ENCODE measurements around the gene MSX1.
"Not testable (repeated sequence)": the region's sequence is repeated elsewhere in the genome, so short reads cannot be mapped to it uniquely, and the experiment has no call there.

The MSX1 gene

GRCh38 chr4:4859325-4859798 is at the start of gene MSX1:
TSS of gene MSX1 (plus strand) at chr4:4859665. CDS start at chr4:4859900, 235 bp downstream.
- Histone ChIP-seq H3K9ac (ENCODE audit: low read length in 2 of 2) (peak within 1 kb of the TSS; percentile 21 to 53), H3K27me3 (ENCODE audit: control insufficient read depth in 1 of 2, insufficient read depth in 2 of 2, low read length in 2 of 2) (peaks cover 75 to 92% of the 10 kb centered on the region in 2 donors), H3K27ac (ENCODE audit: low read length) (no peak within 1 kb of the TSS), H3K4me1 (ENCODE audit: control insufficient read depth, insufficient read depth, low read length) (peaks cover 41% of the 10 kb centered on the region), H3K36me3 (ENCODE audit: control insufficient read depth in 2 of 2, insufficient read depth in 2 of 2, low read length in 2 of 2) (no peaks in the 10 kb centered on the region), H3K9me3 (ENCODE audit: control insufficient read depth in 2 of 2, low read length in 2 of 2) (peaks cover 0 to 4% of the 10 kb centered on the region in 2 donors), H3K4me3 (ENCODE audit: low read length in 2 of 2) (peak within 1 kb of the TSS; percentile 77 to 87)

- H3K4me1 ChIP-seq (ENCODE audit: control insufficient read depth, insufficient read depth, low read length), result no peaks in the 10 kb centered on the region
- H3K9ac ChIP-seq (ENCODE audit: low read length in 2 of 2), result no peak overlapping the region
- no peaks in the 10 kb centered on the region for H3K36me3 ChIP-seq (ENCODE audit: control insufficient read depth in 2 of 2, insufficient read depth in 2 of 2, low read length in 2 of 2)
- H3K9me3 ChIP-seq (ENCODE audit: control insufficient read depth in 2 of 2, low read length in 2 of 2), result peaks cover 2 to 8% of the 10 kb centered on the region in 2 donors
- no peak overlapping the region for H3K4me3 ChIP-seq (ENCODE audit: low read length in 2 of 2)
- H3K27me3 ChIP-seq (ENCODE audit: control insufficient read depth in 1 of 2, insufficient read depth in 2 of 2, low read length in 2 of 2), result no peaks in the 10 kb centered on the region
- H3K27ac ChIP-seq (ENCODE audit: low read length), result no peak overlapping the region
Measured at GRCh38 chr4:4810092-4810774, 49.2 kb upstream of the MSX1 start.

DNA sequence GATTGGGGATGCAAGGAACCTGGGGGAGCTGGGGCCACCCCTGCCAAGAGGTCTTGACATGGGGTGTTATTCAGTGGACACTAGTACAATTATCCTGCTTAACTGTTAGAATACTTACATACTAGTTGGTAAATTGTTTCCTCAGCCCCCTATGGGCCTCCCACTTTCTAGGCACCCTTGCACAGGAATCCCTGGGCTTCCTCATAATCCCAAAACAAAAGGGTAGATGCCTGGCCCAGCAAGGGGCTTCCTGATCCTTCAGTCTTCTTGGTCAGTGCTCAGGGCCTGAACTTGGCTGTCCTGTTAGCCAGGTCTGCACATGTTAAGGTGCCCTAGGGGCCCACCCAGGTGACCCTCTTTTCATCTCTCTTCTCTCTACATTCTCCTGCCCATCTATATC is 48.7 kb upstream of the MSX1 start:
- peaks cover 2 to 8% of the 10 kb centered on the region in 2 donors for H3K9me3 ChIP-seq (ENCODE audit: control insufficient read depth in 2 of 2, low read length in 2 of 2)
- H3K36me3 ChIP-seq (ENCODE audit: control insufficient read depth in 2 of 2, insufficient read depth in 2 of 2, low read length in 2 of 2), result no peaks in the 10 kb centered on the region

GRCh38 chr4:4812145-4812794 is 47.2 kb upstream of the MSX1 start:
- Histone ChIP-seq H3K4me3 (ENCODE audit: low read length in 2 of 2) (no peak overlapping the region), H3K27ac (ENCODE audit: low read length) (no peak overlapping the region), H3K9me3 (ENCODE audit: control insufficient read depth in 2 of 2, low read length in 2 of 2) (peaks cover 12 to 14% of the 10 kb centered on the region in 2 donors), H3K27me3 (ENCODE audit: control insufficient read depth in 1 of 2, insufficient read depth in 2 of 2, low read length in 2 of 2) (peaks cover 0 to 2% of the 10 kb centered on the region in 2 donors), H3K4me1 (ENCODE audit: control insufficient read depth, insufficient read depth, low read length) (no peaks in the 10 kb centered on the region), H3K9ac (ENCODE audit: low read length in 2 of 2) (no peak overlapping the region), H3K36me3 (ENCODE audit: control insufficient read depth in 2 of 2, insufficient read depth in 2 of 2, low read length in 2 of 2) (no peaks in the 10 kb centered on the region)

More for the DNA sequence above, 48.7 kb upstream of the MSX1 start:
- no peak overlapping the region for H3K4me3 ChIP-seq (ENCODE audit: low read length in 2 of 2)
- H3K27ac ChIP-seq (ENCODE audit: low read length), result no peak overlapping the region
- H3K27me3 ChIP-seq (ENCODE audit: control insufficient read depth in 1 of 2, insufficient read depth in 2 of 2, low read length in 2 of 2), result no peaks in the 10 kb centered on the region
- no peaks in the 10 kb centered on the region for H3K4me1 ChIP-seq (ENCODE audit: control insufficient read depth, insufficient read depth, low read length)
- no peak overlapping the region for H3K9ac ChIP-seq (ENCODE audit: low read length in 2 of 2)

- peaks cover 13 to 14% of the 10 kb centered on the region in 2 donors for H3K9me3 ChIP-seq (ENCODE audit: control insufficient read depth in 2 of 2, low read length in 2 of 2)
- no peak overlapping the region for H3K9ac ChIP-seq (ENCODE audit: low read length in 2 of 2)
- no peaks in the 10 kb centered on the region for H3K36me3 ChIP-seq (ENCODE audit: control insufficient read depth in 2 of 2, insufficient read depth in 2 of 2, low read length in 2 of 2)
- H3K27ac ChIP-seq (ENCODE audit: low read length), result no peak overlapping the region
- H3K27me3 ChIP-seq (ENCODE audit: control insufficient read depth in 1 of 2, insufficient read depth in 2 of 2, low read length in 2 of 2), result peaks cover 0 to 5% of the 10 kb centered on the region in 2 donors
- H3K4me1 ChIP-seq (ENCODE audit: control insufficient read depth, insufficient read depth, low read length), result no peaks in the 10 kb centered on the region
- H3K4me3 ChIP-seq (ENCODE audit: low read length in 2 of 2), result no peak overlapping the region
Measured at GRCh38 chr4:4818415-4819212, 40.9 kb upstream of the MSX1 start.

- H3K27ac ChIP-seq (ENCODE audit: low read length), result no peak overlapping the region
- H3K27me3 ChIP-seq (ENCODE audit: control insufficient read depth in 1 of 2, insufficient read depth in 2 of 2, low read length in 2 of 2), result peaks cover 0 to 5% of the 10 kb centered on the region in 2 donors
- no peaks in the 10 kb centered on the region for H3K36me3 ChIP-seq (ENCODE audit: control insufficient read depth in 2 of 2, insufficient read depth in 2 of 2, low read length in 2 of 2)
- no peaks in the 10 kb centered on the region for H3K4me1 ChIP-seq (ENCODE audit: control insufficient read depth, insufficient read depth, low read length)
- H3K4me3 ChIP-seq (ENCODE audit: low read length in 2 of 2), result no peak overlapping the region
- H3K9me3 ChIP-seq (ENCODE audit: control insufficient read depth in 2 of 2, low read length in 2 of 2), result peaks cover 13 to 14% of the 10 kb centered on the region in 2 donors
- H3K9ac ChIP-seq (ENCODE audit: low read length in 2 of 2), result no peak overlapping the region
Measured at GRCh38 chr4:4819213-4819606, 40.3 kb upstream of the MSX1 start.

DNA sequence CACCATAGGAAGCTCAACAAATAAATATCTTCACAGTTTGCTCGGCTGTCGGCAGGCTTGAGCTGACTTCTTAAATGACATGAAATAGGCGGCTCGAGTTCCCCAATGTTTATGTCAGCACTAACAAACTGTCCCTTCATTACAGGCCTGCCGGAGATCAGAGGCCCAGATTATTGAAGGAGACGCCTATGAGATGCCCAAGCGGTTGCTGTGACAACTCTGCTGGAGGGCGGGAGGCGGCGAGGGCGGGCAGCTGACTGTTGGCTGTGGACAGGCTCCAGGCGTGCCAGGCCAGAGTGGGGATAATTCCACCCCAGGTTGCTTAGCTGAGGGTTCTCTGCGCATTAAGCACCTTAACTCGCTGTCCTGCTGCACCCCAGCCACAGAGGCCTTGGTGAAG is 39.2 kb upstream of the MSX1 start:
- Histone ChIP-seq H3K9ac (ENCODE audit: low read length in 2 of 2) (no peak overlapping the region), H3K9me3 (ENCODE audit: control insufficient read depth in 2 of 2, low read length in 2 of 2) (peaks cover 13 to 14% of the 10 kb centered on the region in 2 donors), H3K27me3 (ENCODE audit: control insufficient read depth in 1 of 2, insufficient read depth in 2 of 2, low read length in 2 of 2) (peaks cover 0 to 5% of the 10 kb centered on the region in 2 donors), H3K27ac (ENCODE audit: low read length) (no peak overlapping the region), H3K4me3 (ENCODE audit: low read length in 2 of 2) (no peak overlapping the region), H3K4me1 (ENCODE audit: control insufficient read depth, insufficient read depth, low read length) (no peaks in the 10 kb centered on the region), H3K36me3 (ENCODE audit: control insufficient read depth in 2 of 2, insufficient read depth in 2 of 2, low read length in 2 of 2) (no peaks in the 10 kb centered on the region)

- no peak overlapping the region for H3K27ac ChIP-seq (ENCODE audit: low read length)
- H3K27me3 ChIP-seq (ENCODE audit: control insufficient read depth in 1 of 2, insufficient read depth in 2 of 2, low read length in 2 of 2), result peaks cover 0 to 5% of the 10 kb centered on the region in 2 donors
- peaks cover 13 to 14% of the 10 kb centered on the region in 2 donors for H3K9me3 ChIP-seq (ENCODE audit: control insufficient read depth in 2 of 2, low read length in 2 of 2)
- no peaks in the 10 kb centered on the region for H3K36me3 ChIP-seq (ENCODE audit: control insufficient read depth in 2 of 2, insufficient read depth in 2 of 2, low read length in 2 of 2)
- no peak overlapping the region for H3K4me3 ChIP-seq (ENCODE audit: low read length in 2 of 2)
- no peak overlapping the region for H3K9ac ChIP-seq (ENCODE audit: low read length in 2 of 2)
- no peaks in the 10 kb centered on the region for H3K4me1 ChIP-seq (ENCODE audit: control insufficient read depth, insufficient read depth, low read length)
Measured at GRCh38 chr4:4820739-4821138, 38.7 kb upstream of the MSX1 start.

GRCh38 chr4:4821577-4821976 is 37.9 kb upstream of the MSX1 start:
- Histone ChIP-seq H3K4me1 (ENCODE audit: control insufficient read depth, insufficient read depth, low read length) (no peaks in the 10 kb centered on the region), H3K9me3 (ENCODE audit: control insufficient read depth in 2 of 2, low read length in 2 of 2) (peaks cover 10 to 14% of the 10 kb centered on the region in 2 donors)

GRCh38 chr4:4822286-4822685 is 37.2 kb upstream of the MSX1 start:
- H3K9me3 ChIP-seq (ENCODE audit: control insufficient read depth in 2 of 2, low read length in 2 of 2); H3K27ac ChIP-seq (ENCODE audit: low read length); H3K4me3 ChIP-seq (ENCODE audit: low read length in 2 of 2); H3K9ac ChIP-seq (ENCODE audit: low read length in 2 of 2); H3K27me3 ChIP-seq (ENCODE audit: control insufficient read depth in 1 of 2, insufficient read depth in 2 of 2, low read length in 2 of 2); H3K36me3 ChIP-seq (ENCODE audit: control insufficient read depth in 2 of 2, insufficient read depth in 2 of 2, low read length in 2 of 2); H3K4me1 ChIP-seq (ENCODE audit: control insufficient read depth, insufficient read depth, low read length): not testable (repeated sequence)

More at GRCh38 chr4:4821577-4821976, 37.9 kb upstream of the MSX1 start:
- Histone ChIP-seq H3K27ac (ENCODE audit: low read length) (no peak overlapping the region), H3K9ac (ENCODE audit: low read length in 2 of 2) (no peak overlapping the region), H3K4me3 (ENCODE audit: low read length in 2 of 2) (no peak overlapping the region), H3K27me3 (ENCODE audit: control insufficient read depth in 1 of 2, insufficient read depth in 2 of 2, low read length in 2 of 2) (peaks cover 0 to 5% of the 10 kb centered on the region in 2 donors), H3K36me3 (ENCODE audit: control insufficient read depth in 2 of 2, insufficient read depth in 2 of 2, low read length in 2 of 2) (no peaks in the 10 kb centered on the region)

All from stomach smooth muscle (tissue), 2 donors.